SU-DHL-6 (cell line): ENCODE results near the gene RPS6KA2.

Experiments used
- EZH2phosphoT487 ChIP-seq: fragments of 200-600 bp; sonication (generic), shearing (Covaris generic); conservative IDR thresholded peaks from 2 replicates; pipeline ENCODE4 v1.6.1; 2018; ENCODE audit warnings: mild to moderate bottlenecking, antibody characterized with exemption, low read length, moderate library complexity, mixed read lengths
- TF ChIP-seq, protein P1 (sequence below): fragments of 200-600 bp; sonication (generic); IDR thresholded peaks from one replicate; pipeline ENCODE4 v1.5.1; 2017; ENCODE audit warnings: antibody characterized with exemption, mild to moderate bottlenecking, low read length, moderate library complexity; ENCODE audit not compliant: insufficient read depth, poor library complexity, severe bottlenecking

DNA sequence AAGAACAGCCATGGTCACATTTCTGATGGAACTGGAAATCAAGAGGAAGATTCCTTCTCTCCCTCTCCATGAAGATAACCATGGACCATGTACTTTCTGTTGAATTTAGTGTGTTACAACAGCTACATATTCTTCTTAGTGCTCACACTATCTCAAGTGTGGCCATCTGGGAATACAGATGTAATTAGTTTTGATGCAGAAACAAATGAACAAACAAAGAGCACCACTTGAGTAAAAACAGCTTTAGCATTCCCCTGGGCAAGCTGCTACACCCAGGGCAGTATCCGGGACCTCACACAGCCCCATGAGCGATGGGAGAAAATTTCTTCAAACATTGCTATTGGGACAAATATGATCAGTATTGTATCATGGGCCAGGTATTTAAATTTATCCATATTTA is 115.7 kb downstream of the RPS6KA2 start:
- TF ChIP-seq, protein P1, sequence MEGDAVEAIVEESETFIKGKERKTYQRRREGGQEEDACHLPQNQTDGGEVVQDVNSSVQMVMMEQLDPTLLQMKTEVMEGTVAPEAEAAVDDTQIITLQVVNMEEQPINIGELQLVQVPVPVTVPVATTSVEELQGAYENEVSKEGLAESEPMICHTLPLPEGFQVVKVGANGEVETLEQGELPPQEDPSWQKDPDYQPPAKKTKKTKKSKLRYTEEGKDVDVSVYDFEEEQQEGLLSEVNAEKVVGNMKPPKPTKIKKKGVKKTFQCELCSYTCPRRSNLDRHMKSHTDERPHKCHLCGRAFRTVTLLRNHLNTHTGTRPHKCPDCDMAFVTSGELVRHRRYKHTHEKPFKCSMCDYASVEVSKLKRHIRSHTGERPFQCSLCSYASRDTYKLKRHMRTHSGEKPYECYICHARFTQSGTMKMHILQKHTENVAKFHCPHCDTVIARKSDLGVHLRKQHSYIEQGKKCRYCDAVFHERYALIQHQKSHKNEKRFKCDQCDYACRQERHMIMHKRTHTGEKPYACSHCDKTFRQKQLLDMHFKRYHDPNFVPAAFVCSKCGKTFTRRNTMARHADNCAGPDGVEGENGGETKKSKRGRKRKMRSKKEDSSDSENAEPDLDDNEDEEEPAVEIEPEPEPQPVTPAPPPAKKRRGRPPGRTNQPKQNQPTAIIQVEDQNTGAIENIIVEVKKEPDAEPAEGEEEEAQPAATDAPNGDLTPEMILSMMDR: no peak
- TF ChIP-seq EZH2phosphoT487: no peak
